Activated T-helper 1 cell treated with anti-CD3 and anti-CD28 coated beads, Interleukin-12 subunit alpha, Interleukin-12 subunit beta, Interleukin-2, Interleukin-4 antibody, amounts not matched to agents 30 ng/mL and 10 ng/mL and 1 ng/mL, durations not matched to agents 14 hours and 24 hours and 36 hours (primary cell): ENCODE results near the gene ZC2HC1B. TPM values are rescaled to one million over a fixed set of nuclear protein-coding genes. Genes with fewer than 3 reads are reported as not detected.
"Not testable (repeated sequence)": the region's sequence is repeated elsewhere in the genome, so short reads cannot be mapped to it uniquely, and the experiment has no call there.

Experiments
- DNase-seq: peaks from one replicate; pipeline ENCODE4 v3.0.0; 2021; ENCODE audit warnings: low spot score
- H3K27ac Mint-ChIP-seq: one replicate; pipeline ENCODE4 v1.8.0; 2021; ENCODE audit warnings: mild to moderate bottlenecking, mixed read lengths
- H3K27me3 Mint-ChIP-seq: one replicate; pipeline ENCODE4 v1.8.0; 2022; ENCODE audit warnings: mild to moderate bottlenecking, moderate library complexity, mixed read lengths; ENCODE audit not compliant: insufficient read depth
- H3K36me3 Mint-ChIP-seq: one replicate; pipeline ENCODE4 v1.8.0; 2021; ENCODE audit warnings: low read depth, mixed read lengths
- H3K4me1 Mint-ChIP-seq: one replicate; pipeline ENCODE4 v1.8.0; 2021; ENCODE audit warnings: low read depth, mixed read lengths
- H3K4me3 Mint-ChIP-seq: one replicate; pipeline ENCODE4 v1.8.0; 2021; ENCODE audit warnings: mild to moderate bottlenecking, moderate library complexity, mixed read lengths
- H3K9me3 Mint-ChIP-seq: one replicate; pipeline ENCODE4 v1.8.0; 2021; ENCODE audit warnings: mixed read lengths
- intact Hi-C: fragments of 100-400 bp; cut with micrococcal nuclease; formaldehyde crosslinking; loops from one replicate; pipeline ENCODE4 v1.15.1; 2024
- total RNA-seq: library from RNA; stranded (reverse); gene quantifications from 2 replicates; pipeline ENCODE4 v1.2.3, GENCODE V29; 2022

The ZC2HC1B gene
- total RNA-seq, 1 donor from 2014 or later = not detected

GRCh38 chr6:143844006-143844405 is 20.3 kb upstream of the ZC2HC1B start:
- Mint-ChIP-seq H3K9me3 (no peaks in the 10 kb centered on the region), H3K27ac (peak overlapping the region; percentile 95), H3K4me1 (peaks cover 37% of the 10 kb centered on the region), H3K36me3 (peaks cover 42% of the 10 kb centered on the region), H3K27me3 (no peaks in the 10 kb centered on the region), H3K4me3 (peak overlapping the region; percentile 95)
- intact Hi-C loops = loop anchor here (5.0 to 10.0 kb wide), 4 partner anchors 217 to 1893 kb away; partner anchors contain the start of genes EPM2A and STX11
- DNase-seq = peak; percentile 7

DNA sequence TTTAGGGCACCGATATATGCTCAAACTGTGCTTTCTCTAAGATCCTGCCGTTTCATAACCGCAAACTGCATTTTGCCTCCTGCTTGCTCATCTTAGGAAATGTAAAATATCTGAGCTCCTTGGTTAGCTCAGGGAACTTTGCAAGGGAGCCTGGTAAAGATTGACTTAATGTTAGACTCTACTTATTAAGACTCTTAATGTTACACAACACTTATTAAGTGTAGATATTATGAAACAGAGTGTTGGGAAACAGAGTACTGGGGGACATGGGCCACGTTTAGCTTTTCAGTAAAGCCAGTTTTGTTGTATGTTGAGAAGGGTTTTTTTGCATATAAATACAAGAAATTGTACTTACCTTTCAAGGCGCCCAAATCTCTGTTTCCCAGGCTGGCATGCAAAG is 19.2 kb upstream of the ZC2HC1B start:
- Mint-ChIP-seq H3K27ac (no peak overlapping the region), H3K4me1 (peaks cover 47% of the 10 kb centered on the region), H3K9me3 (no peaks in the 10 kb centered on the region), H3K27me3 (no peaks in the 10 kb centered on the region), H3K4me3 (peak overlapping the region; percentile 37), H3K36me3 (peaks cover 52% of the 10 kb centered on the region)
- no peak for DNase-seq
- intact Hi-C loops = loop anchor here (10.0 kb wide), 1 partner anchor 310 kb away; the partner anchor contains the start of gene STX11

DNA sequence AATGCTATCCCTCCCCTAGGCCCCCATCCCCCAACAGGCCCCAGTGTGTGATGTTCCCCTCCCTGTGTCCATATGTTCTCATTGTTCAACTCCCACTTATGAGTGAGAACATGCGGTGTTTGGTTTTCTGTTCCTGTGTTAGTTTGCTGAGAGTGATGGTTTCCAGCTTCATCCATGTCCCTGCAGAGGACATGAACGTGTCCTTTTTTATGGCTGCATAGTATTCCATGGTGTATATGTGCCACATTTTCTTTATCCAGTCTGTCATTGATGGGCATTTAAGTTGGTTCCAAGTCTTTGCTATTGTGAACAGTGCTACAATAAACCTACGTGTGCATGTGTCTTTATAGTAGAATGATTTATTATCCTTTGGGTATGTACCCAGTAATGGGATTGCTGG is 12.6 kb upstream of the ZC2HC1B start:
- H3K4me1 Mint-ChIP-seq = peaks cover 45% of the 10 kb centered on the region
- intact Hi-C loops = not testable (repeated sequence)

GRCh38 chr6:143855057-143855456 is 9.2 kb upstream of the ZC2HC1B start:
- intact Hi-C loops, H3K27me3 Mint-ChIP-seq, H3K4me3 Mint-ChIP-seq, DNase-seq, H3K27ac Mint-ChIP-seq: not testable (repeated sequence)
- H3K4me1 Mint-ChIP-seq = peaks cover 42% of the 10 kb centered on the region
- H3K36me3 Mint-ChIP-seq = peaks cover 95% of the 10 kb centered on the region
- peaks cover 31% of the 10 kb centered on the region for H3K9me3 Mint-ChIP-seq

More for the DNA sequence above, 12.6 kb upstream of the ZC2HC1B start:
- H3K27me3 Mint-ChIP-seq, DNase-seq, H3K4me3 Mint-ChIP-seq, H3K27ac Mint-ChIP-seq: not testable (repeated sequence)
- peaks cover 96% of the 10 kb centered on the region for H3K36me3 Mint-ChIP-seq
- H3K9me3 Mint-ChIP-seq = peaks cover 31% of the 10 kb centered on the region

DNA sequence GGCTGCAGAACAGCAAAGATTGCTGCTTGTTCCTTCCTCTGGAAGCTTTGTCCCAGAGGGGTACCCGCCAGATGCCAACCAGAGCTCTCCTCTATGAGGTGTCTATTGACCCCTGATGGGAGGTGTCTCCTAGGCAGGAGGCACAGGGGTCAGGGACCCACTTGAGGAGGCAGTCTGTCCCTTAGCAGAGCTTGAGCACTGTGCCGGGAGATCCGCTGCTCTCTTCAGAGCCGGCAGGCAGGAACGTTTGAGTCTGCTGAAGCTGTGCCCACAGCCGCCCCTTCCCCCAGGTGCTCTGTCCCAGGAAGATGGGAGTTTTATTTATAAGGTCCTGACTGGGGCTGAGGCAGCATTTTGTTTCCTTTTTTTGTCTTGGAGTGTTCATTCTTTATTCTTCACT is 7.5 kb upstream of the ZC2HC1B start:
- not testable (repeated sequence) for H3K4me3 Mint-ChIP-seq, DNase-seq, H3K27me3 Mint-ChIP-seq
- Mint-ChIP-seq H3K27ac (peak overlapping the region; percentile 59), H3K4me1 (peaks cover 40% of the 10 kb centered on the region), H3K9me3 (peaks cover 29% of the 10 kb centered on the region), H3K36me3 (peaks cover 90% of the 10 kb centered on the region)
- intact Hi-C loops = loop anchor here (2.0 kb wide), 1 partner anchor 14 kb away; the partner anchor contains the start of gene LTV1

GRCh38 chr6:143857651-143858050 is 6.6 kb upstream of the ZC2HC1B start:
- H3K27me3 Mint-ChIP-seq = no peaks in the 10 kb centered on the region
- H3K4me3 Mint-ChIP-seq = peak overlapping the region; percentile 16
- H3K27ac Mint-ChIP-seq = peak overlapping the region; percentile 59
- peaks cover 20% of the 10 kb centered on the region for H3K9me3 Mint-ChIP-seq
- peaks cover 33% of the 10 kb centered on the region for H3K4me1 Mint-ChIP-seq
- intact Hi-C loops = loop anchor here (2.0 kb wide), 1 partner anchor 15 kb away; the partner anchor contains the start of gene LTV1
- H3K36me3 Mint-ChIP-seq = peaks cover 83% of the 10 kb centered on the region
- no peak for DNase-seq

GRCh38 chr6:143859891-143860660 is 4.2 kb upstream of the ZC2HC1B start:
- H3K4me3 Mint-ChIP-seq = no peak overlapping the region
- no peaks in the 10 kb centered on the region for H3K27me3 Mint-ChIP-seq
- peaks cover 5% of the 10 kb centered on the region for H3K9me3 Mint-ChIP-seq
- no peak overlapping the region for H3K27ac Mint-ChIP-seq
- H3K4me1 Mint-ChIP-seq = peaks cover 16% of the 10 kb centered on the region
- no peak for DNase-seq
- intact Hi-C loops = no loop called here
- H3K36me3 Mint-ChIP-seq = peaks cover 74% of the 10 kb centered on the region

- intact Hi-C loops = no loop called here
- Mint-ChIP-seq H3K4me1 (no peaks in the 10 kb centered on the region), H3K9me3 (no peaks in the 10 kb centered on the region), H3K27ac (no peak overlapping the region), H3K27me3 (no peaks in the 10 kb centered on the region), H3K36me3 (peaks cover 53% of the 10 kb centered on the region), H3K4me3 (no peak overlapping the region)
- no peak for DNase-seq
Measured at GRCh38 chr6:143863771-143864170, 503 bp upstream of the ZC2HC1B start.

DNA sequence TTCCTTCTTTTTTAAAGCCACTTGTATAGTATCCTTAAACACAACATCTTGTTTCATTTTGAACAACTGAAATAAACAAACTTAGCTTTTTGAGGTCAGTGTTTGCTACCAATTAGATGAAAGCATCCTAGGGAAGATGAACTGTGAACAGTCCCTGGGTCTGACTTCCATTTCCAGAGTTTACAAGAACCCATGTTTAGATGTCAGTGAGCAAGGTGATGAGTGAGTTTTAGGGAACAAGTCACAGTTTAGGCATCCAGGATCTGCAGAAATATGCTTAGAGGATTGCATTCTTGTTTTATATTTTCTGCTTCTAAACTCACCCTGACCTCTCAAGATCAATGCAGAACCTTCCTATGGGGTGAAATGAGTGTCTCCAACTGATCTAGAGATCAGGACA is 3.0 kb downstream of the ZC2HC1B start:
- Mint-ChIP-seq H3K27ac (no peak overlapping the region), H3K4me1 (peaks cover 6% of the 10 kb centered on the region), H3K36me3 (peaks cover 29% of the 10 kb centered on the region), H3K9me3 (peaks cover 5% of the 10 kb centered on the region), H3K4me3 (no peak overlapping the region), H3K27me3 (no peaks in the 10 kb centered on the region)
- no peak for DNase-seq
- intact Hi-C loops = no loop called here

GRCh38 chr6:143868808-143869207 is 4.5 kb downstream of the ZC2HC1B start:
- H3K27ac Mint-ChIP-seq, H3K9me3 Mint-ChIP-seq, H3K4me3 Mint-ChIP-seq, DNase-seq, intact Hi-C loops, H3K27me3 Mint-ChIP-seq: not testable (repeated sequence)
- H3K36me3 Mint-ChIP-seq = peaks cover 19% of the 10 kb centered on the region
- H3K4me1 Mint-ChIP-seq = peaks cover 11% of the 10 kb centered on the region

GRCh38 chr6:143871202-143871730 is 7.0 kb downstream of the ZC2HC1B start:
- peaks cover 10% of the 10 kb centered on the region for H3K9me3 Mint-ChIP-seq
- peaks cover 11% of the 10 kb centered on the region for H3K4me1 Mint-ChIP-seq
- not testable (repeated sequence) for H3K4me3 Mint-ChIP-seq, H3K36me3 Mint-ChIP-seq, H3K27me3 Mint-ChIP-seq, DNase-seq, H3K27ac Mint-ChIP-seq
- intact Hi-C loops = loop anchor here (10.0 kb wide), 1 partner anchor 134 kb away; the partner anchor contains the start of gene PLAGL1

- DNase-seq = no peak
- H3K27me3 Mint-ChIP-seq = no peaks in the 10 kb centered on the region
- no peak overlapping the region for H3K4me3 Mint-ChIP-seq
- no peak overlapping the region for H3K27ac Mint-ChIP-seq
- peaks cover 11% of the 10 kb centered on the region for H3K4me1 Mint-ChIP-seq
- intact Hi-C loops = loop anchor here (1.0 to 10.0 kb wide), 2 partner anchors 29 to 133 kb away; partner anchors contain the start of genes LTV1 and PLAGL1
- H3K36me3 Mint-ChIP-seq = peaks cover 3% of the 10 kb centered on the region
- peaks cover 10% of the 10 kb centered on the region for H3K9me3 Mint-ChIP-seq
Measured at GRCh38 chr6:143872201-143872600, 7.9 kb downstream of the ZC2HC1B start.

DNA sequence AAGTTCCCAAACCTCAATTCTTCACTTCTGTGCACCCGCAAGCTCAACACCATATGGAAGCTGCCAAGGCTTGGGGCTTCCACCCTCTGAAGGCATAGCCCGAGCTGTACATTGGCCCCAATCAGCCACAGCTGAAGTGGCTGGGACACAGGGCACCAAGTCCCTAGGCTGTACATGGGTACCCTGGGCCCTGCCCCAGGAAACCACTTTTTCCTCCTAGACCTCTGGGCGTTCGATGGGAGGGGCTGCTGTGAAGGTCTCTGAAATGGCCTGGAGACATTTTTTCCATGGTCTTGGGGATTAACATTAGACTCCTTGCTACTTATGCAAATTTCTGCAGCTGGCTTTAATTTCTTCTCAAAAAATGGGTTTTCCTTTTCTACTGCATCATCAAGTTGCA is 9.3 kb downstream of the ZC2HC1B start:
- not testable (repeated sequence) for H3K36me3 Mint-ChIP-seq, H3K27me3 Mint-ChIP-seq, DNase-seq, H3K27ac Mint-ChIP-seq, H3K4me3 Mint-ChIP-seq
- intact Hi-C loops = loop anchor here (10.0 kb wide), 1 partner anchor 131 kb away; the partner anchor contains the start of gene PLAGL1
- Mint-ChIP-seq H3K9me3 (peaks cover 10% of the 10 kb centered on the region), H3K4me1 (peaks cover 11% of the 10 kb centered on the region)
